GM21515 (cell line): ENCODE results near the gene UNC13B.
"Not testable (repeated sequence)": the region's sequence is repeated elsewhere in the genome, so short reads cannot be mapped to it uniquely, and the experiment has no call there.

Source experiments
- ATAC-seq: cut with Tn5 transposase; IDR thresholded peaks from one replicate; pipeline ENCODE4 v1.9.1; 2021; ENCODE audit not compliant: unreplicated experiment

UNC13B gene

GRCh38 chr9:35161713-35162604, at the start of gene UNC13B:
TSS of gene UNC13B (plus strand) at chr9:35162009. CDS start at chr9:35162284, 275 bp downstream.
- peak; percentile 61 for ATAC-seq

GRCh38 chr9:35112257-35113020, 49.4 kb upstream of the UNC13B start:
- no peak for ATAC-seq

GRCh38 chr9:35114113-35114839, 47.5 kb upstream of the UNC13B start:
- ATAC-seq, result no peak

GRCh38 chr9:35114840-35115628, 46.8 kb upstream of the UNC13B start:
- no peak for ATAC-seq

GRCh38 chr9:35115680-35116538, 45.9 kb upstream of the UNC13B start, which contains the start of gene ATOSB:
TSS of gene ATOSB (minus strand) at chr9:35115862. CDS start at chr9:35108274, 7,588 bp downstream.
- ATAC-seq, result peak; percentile 61

GRCh38 chr9:35116539-35116897, 45.3 kb upstream of the UNC13B start:
- no peak for ATAC-seq

- ATAC-seq, result peak; percentile 56
These were observed 44.8 kb upstream of the UNC13B start for GRCh38 chr9:35116898-35117551.

- ATAC-seq, result no peak
These were observed 26.9 kb upstream of the UNC13B start for GRCh38 chr9:35134920-35135319.

GRCh38 chr9:35135988-35136387, 25.8 kb upstream of the UNC13B start:
- ATAC-seq, result no peak

GRCh38 chr9:35136866-35137265, 24.9 kb upstream of the UNC13B start:
- no peak for ATAC-seq

- no peak for ATAC-seq
These were observed 21.7 kb upstream of the UNC13B start for GRCh38 chr9:35140093-35140492.

GRCh38 chr9:35142037-35142436, 19.8 kb upstream of the UNC13B start:
- ATAC-seq, result no peak

- ATAC-seq, result not testable (repeated sequence)
These were observed 13.8 kb upstream of the UNC13B start for GRCh38 chr9:35147941-35148563.

- no peak for ATAC-seq
These were observed 8.9 kb upstream of the UNC13B start for GRCh38 chr9:35152926-35153325.

GRCh38 chr9:35156781-35157180, 5.0 kb upstream of the UNC13B start:
- ATAC-seq, result no peak

GRCh38 chr9:35157836-35158235, 4.0 kb upstream of the UNC13B start:
- ATAC-seq, result not testable (repeated sequence)

GRCh38 chr9:35158501-35159280, 3.1 kb upstream of the UNC13B start:
- no peak for ATAC-seq
